GM18909 (cell line): ENCODE results near the gene ARMS2.

Source experiments
- ATAC-seq: cut with Tn5 transposase; IDR thresholded peaks from one replicate; pipeline ENCODE4 v1.9.1; 2021; ENCODE audit warnings: mild to moderate bottlenecking; ENCODE audit not compliant: unreplicated experiment, poor library complexity

ARMS2 gene

DNA sequence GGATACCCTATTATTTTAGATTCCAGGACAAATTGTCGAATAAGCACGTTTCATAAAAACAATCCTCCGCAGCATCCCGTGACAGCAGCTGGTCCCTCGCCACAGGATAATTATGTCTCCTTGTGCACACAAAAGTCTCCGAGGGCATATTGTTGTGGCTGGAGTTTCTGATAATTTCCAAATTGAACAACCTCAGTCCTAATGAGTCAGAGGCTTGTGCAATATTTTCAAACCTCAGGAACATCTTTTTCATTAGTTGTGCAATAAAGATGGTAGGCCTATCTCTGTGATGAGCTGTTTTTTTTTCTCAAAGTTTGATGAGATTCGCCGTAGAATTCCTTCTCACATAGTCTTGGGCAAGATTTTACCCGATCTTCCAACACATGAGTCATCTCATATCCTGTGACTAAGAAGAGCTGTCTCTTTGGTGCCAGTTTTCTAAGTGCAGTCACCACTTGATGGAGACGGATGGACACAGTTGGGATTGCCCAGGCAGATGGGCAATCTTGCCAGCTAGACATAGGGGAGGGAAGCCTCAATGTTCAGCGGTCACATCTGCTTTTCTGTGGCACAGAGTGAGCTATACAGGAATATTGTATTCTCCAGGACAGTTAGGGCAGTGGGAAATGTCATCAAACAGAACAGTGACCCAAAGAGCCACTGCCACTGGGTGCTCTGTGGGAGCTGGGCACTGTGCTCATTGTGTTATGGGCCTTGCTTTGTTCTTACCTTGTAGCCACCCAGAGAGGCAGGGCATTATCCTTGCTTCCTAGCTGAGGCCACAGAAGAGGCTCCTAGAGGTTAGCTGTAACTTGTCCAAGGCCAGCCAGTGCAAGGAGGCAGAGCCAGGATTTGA, 14.7 kb downstream of the ARMS2 start:
- ATAC-seq = no peak

DNA sequence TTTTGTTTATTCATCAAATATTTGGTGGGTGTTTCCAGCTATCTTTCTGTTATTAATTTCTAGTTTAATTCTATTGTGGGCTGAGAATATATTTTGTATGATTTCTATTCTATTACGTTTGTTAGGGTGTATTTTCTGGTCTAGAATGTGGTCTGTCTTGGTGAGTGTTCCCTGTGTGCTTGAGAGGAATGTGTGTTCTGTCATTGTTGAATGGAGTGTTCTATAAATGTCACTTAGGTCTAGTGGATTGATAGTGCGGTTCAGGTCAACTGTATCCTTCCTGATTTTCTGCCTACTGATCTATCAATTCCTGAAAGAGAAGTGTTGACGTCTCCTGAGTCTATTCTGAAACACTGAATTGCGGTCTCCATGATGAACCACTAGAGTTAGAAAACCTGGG, 15.4 kb downstream of the ARMS2 start:
- no peak for ATAC-seq

DNA sequence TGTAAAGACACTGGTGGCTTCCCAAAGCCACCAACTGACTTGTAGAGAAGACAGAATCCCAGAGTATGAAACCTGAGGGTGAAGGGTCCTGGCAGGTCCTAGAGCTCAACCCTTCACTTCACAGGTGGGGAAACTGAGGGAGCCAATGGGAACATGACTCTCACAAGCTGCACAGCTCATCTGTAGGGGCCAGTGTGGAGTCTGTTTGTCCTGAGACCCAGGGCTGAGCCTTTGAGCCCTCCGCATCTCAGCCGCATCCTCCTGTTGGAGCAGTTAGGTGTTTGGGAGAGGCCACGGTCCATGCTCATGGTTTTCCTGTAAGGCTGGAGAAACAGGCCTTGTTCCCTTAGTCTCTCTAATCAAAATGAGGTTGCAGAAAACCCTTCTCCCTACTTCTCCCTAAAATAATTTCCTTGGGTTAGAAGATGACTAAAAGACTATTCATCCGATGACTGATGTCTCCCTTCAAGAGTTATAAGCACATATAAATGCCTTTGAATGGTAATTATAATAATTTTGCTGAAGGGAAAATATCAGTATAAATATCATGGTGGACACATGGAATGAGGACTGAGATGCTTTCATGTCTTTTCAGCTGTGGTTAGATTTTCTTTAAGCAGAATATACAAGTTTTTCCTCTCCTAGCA, 17.2 kb downstream of the ARMS2 start:
- no peak for ATAC-seq

DNA sequence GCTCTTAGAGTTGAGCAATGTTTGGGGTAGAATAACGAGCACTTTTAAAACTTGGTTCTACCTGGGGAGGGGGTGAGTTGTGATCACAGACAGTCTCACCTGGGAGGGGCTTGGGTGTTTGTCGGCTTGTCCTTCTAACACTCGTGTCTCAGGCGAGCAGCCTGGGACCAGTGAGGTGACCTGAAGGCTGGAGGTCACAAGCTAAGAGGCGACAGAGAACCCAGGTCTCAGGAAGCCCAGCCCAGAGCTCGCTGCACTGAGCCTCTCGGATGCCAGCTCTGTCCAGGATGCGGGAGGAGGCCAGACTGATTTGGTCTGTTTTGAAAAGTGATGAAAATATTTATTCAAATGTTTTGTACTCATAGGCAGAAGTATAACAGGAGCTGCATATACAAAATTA, 18.7 kb downstream of the ARMS2 start:
- ATAC-seq = no peak

DNA sequence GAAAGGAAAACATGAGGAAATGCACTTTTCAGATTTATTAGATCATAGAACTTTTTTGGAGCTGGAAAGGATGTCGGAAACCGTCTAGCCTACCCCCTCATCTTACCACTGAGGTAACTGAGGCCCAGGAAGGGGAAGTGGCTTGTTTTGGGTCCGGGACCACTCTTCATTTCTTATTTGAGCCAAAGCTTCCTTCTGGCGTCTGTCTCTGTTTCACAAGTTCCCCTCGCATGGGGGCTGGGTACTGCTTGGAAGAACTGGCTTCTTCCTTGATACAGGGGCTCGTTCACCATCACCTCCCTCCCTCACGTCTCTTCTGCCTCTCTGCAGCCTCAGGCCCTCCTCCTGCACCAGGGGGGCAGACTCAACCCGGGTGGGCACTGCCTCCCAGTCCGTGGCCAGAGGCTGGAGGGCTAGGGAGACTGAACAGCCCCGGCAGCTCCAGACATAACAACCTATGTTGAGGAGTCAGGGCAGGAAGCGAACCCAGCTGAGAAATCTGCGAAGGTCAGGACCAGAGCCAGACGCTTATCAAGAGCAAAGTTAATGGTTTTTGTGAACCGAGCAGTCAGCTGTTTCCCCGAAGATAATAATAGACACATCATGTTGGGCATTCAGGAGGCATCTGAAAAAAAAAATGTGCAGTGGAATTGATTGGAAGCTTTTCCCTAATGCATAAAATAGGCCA, 19.8 kb downstream of the ARMS2 start:
- no peak for ATAC-seq

DNA sequence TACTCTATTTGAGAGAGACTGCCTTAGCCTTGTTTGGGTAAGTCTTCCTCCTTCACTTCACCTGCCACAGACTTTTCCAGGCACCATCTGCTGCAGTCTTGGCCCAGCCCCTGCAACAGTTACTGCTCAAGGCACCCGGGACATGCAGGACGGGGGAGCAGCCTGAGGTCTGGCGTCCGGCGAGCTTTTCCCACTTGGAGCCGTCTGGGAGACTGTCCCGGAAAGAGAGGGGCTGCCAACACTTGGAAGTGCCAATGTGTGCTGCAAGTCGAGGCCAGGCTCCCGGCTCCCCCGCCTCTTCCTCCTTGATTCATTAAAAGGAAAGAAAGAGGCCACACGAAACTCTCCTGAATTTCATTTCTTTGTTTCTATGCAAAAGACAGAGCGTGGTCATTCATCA, 20.6 kb downstream of the ARMS2 start:
- ATAC-seq = no peak

DNA sequence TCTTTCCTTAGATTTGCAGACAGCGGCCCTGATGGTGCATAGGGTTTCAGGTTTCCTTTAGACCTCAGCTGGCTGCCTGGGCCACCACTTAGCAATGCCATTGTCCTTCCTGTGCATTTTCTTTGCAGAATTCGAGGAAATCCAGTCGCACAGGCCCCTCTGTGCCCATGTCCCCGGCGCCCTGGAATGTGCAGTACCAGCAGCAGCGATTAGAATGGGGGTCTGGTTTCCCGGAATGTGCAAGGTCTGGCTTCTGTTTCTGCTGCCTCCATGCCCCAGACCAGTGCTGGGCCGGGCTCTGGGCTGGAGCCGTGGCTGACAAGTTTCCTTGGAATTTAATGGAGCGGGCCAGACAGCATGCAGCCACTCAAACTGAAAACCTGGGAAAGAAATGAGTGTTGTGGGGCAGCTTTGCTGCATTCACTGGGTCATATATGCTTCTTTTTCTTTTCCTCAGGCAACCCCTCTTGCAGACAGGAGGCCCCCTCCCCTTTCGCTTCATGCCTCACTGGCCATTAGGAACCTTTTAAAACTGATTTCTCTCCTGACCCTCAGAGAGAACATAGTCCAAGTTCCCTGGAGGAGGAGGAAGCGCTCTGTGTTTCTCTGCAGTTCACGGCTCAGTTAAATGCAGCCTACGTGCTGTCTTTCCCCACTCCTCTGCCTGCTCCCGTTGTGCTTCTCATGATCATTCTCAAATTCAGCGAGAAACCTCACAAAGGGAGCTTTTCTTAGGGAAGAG, 21.3 kb downstream of the ARMS2 start:
- no peak for ATAC-seq

DNA sequence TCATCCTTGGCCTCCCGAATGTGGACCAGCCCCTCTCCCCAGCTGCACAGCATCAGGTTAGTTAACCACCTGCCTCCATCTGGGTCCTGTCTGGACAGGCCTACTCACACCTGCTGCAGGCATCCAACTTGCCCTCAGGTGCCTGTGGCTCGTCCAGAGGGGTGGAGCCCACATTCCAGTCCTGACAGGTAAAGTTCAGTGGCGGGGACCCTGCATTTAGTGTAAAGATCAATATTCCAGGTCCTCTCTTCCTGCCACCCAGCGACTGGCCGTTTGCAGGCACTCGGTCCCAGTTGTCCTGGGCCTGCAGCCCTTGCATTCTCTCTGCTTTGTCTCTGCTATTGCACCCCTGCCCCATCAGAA, 21.9 kb downstream of the ARMS2 start:
- ATAC-seq = no peak

DNA sequence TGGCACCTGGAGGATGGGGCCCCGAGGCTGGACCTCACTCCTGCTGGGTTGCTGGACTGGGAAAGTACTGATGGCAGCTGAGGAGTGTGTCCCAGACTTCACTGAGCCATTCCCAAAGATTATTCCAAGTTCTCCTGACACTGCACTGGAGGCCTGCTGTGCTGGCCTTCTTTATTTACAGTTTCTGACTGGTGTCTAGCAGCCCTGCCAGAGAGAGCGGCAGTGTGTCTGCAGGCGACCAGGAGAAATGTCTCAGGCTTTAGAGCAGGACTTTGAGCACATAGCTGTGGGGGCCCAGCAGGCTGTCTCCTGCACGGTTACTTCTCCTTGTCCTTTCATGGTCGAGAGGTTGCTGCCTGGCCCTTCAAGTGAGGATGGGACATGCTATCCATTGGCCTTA, 23.0 kb downstream of the ARMS2 start:
- ATAC-seq = no peak

DNA sequence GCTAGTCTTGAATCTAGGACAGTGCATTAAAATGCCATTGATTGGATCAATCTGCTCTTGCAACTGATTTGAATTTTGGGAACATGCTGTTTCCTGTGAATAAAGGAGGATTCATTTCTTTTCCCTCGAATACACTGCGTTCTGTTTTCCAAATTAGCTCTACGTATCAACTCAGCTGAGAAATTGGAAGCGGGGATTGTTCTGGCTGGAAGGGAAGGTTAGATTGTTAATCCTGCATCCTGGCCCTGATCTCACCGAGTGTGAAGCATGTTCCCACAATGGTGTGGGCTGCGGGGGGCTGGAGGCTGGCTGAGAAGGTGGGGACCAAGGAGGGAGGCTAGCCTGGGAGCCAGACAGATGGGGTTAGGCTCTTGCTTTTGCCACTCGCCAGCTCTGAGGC, 24.5 kb downstream of the ARMS2 start:
- ATAC-seq = no peak

DNA sequence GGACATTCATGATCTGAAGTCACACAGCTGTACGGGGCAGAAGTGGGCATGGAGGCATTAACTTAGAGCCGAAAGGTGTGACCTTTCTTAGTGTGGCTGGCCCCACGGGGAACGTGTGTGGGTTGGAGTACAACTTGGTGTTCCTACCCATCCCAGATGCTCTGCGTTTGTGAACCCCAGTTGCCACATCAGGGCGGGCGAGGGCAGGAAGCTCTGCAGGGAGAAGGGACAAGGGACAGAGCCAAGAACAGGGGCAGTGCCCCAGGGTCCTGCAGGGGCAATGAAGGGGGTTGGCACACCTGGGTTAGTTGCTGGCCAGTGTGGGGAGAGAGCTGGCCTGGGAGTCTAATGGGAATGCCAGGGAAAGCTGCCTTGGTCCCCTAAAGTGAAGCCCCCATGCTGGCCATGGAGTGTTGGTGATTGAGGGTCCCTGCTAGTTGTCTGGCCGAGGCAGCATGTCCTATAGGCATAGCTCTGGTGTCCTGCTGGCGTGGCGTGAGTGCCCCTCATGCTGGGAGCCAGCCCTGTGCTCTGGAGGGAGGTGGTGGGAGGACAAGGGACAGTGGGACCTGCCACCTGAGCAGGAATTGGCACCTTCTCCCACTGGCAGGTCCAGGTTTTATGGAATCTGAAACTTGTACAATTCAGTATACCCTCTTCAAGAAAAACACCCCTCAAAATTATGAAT, 25.8 kb downstream of the ARMS2 start:
- no peak for ATAC-seq

DNA sequence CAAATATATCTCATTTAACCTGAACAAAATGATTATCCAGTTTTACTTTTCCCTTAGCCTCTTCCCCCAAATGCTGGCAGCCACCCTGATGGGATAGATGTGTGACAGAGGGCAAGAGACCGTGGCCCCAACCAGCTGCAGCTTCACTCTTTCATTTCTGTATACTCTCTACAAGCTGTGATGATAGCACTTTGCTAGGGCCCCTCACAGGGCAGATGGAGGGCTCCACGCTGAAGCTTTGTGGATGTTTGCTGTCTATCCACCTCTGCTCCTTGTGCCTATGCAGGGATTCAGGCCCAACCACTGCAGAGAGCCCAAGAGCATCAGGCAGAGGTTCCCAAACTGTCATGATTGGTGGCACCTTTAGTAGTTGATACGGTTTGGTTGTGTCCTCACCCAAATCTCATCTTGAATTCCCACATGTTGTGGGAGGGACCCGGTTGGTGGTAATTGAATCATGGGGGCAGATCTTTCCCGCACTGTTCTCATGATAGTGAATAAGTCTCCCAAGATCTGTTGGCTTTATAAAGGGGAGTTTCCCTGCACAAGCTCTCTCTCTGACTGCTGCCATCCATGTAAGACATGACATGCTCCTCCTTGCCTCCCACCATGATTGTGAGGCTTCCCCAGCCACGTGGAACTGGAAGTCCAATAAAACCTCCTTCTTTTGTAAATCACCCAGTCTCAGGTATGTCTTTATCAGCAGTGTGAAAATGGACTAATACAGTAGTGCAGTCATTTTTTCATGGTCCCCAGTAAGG, 27.0 kb downstream of the ARMS2 start:
- ATAC-seq = no peak

DNA sequence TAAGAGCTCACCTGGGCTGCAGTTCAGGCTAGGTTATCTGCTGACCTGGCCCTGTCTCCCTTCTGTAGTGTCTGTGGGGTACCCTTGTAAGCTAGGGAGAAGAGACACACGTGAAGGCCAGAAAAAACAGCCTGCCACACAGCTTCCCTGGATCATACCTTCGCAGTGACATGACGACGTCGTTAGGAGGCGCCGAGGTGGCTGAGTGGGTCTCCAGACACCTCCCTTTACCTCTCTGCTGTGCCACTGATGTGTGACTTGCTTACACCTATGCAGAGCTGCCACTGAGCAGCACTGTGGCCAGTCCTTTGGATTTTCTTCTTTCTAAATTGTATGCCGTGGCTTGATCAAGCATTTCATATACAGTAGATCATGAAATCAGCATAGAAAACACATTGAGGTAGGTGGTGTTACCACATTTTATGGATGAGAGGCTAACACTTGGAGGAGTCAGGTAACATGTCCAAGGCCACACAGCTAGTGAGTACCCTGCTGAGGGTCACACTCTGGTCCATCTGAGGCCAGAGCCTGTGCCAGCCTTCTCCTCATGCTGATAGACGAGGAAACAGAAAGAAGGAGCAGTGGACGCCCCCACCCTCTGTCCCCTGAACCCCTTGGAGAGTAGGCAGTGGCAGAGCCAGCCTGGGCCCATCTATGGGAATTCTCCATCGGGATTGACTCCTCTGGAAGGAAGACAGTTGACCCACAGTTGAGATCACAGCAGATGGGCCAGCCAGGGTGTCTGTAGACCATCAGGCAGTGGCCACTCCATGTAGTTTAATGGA, 30.0 kb downstream of the ARMS2 start:
- ATAC-seq = no peak

DNA sequence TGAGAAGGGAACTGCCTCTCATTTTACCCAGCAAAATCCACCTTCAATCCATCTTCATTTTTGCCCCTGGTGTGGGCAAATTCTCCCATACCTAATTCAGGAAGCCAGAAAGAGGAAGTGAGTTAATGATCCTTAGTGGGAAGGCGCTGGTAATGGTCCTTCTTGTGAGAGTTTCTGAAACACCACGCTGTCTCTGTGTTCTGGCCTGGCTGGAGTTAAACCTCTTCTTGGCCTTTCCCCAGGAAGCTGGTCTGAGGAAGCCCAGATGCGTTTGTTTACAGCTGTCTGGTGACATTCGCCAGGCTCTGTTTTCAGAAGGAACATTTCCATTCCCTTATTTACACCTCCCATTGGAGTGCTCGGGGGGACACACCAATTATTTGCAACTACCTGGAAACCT, 31.2 kb downstream of the ARMS2 start:
- ATAC-seq = no peak

DNA sequence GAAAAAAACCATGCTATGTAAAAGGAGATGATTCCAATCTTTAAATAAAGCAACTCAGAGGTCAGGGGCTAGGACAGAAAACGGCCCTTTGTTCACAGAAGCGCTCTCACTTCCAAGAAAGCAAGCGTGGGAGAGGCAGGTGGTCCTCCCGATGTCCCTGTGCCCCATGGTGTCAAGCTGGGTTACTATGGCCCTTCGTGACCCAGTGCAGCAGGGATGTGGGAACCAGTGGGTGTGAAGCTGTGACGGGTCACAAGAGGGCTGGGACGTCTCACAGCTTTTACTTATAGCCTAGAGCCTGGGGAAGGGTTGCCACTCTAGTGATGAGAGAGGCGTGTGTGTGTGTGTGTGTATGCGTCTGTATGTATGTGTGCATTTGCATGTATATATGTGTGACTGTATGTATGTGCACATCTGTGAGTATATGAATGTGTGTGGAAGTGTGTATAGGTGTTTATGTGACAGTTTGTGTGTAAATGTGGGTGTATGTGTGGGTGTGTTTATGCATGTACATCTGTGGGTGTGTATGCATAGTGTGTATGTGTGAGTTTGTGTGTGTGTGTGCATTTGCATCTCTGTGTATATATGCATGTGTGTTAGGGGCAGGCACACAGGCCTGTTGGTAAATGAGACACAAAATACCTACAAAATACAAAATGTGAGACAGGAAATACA, 32.1 kb downstream of the ARMS2 start:
- no peak for ATAC-seq

DNA sequence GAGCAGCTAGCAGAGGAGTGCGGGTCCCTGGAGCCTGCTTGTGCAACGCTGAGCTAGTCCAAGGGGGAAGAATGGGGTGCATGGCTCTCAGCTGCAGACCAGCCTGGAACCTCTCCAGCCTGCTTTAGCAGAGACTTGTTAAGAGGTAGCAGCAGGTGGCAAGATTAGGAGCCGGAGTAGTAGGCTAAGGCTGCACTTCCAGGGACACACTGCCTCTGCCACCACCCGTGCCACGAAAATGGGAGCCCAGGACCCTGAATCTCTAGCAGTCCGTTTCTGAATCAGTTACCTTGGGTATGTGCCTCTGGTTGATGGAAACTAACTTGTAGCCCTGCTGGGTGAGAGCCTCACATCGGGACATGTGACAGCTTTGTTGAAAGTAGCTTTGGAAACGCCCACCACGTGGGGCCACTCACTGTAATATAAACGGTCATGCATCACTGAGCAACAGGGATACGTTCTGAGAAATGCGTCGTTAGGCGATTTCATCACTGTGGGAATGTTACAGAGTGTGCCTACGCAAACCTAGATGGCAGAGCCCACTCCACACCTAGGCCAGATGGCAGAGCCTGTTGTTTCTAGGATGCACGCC, 32.8 kb downstream of the ARMS2 start:
- ATAC-seq = no peak

DNA sequence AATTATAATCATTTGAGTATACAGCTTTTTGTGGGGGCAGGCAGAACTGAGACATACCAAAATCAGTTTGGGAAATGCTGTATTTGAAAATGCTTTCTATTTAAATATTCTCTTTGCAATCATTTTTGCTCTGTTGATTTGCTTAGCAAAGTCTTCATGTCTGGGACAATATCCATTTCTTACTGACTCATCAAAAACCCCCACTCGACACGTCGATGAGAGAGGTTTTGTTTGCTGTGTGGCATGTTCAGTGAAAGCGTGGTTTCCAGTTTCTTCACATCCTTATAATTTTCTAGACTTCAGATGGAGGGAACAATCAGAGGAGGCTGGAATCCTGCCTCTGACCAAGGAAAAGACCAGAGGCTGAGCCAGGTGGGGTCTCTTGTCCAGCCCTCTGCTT, 35.8 kb downstream of the ARMS2 start:
- no peak for ATAC-seq
